Central memory CD4-positive, alpha-beta T cell (primary cell): ENCODE measurements around the gene MMD2.

Experiments used
- DNase-seq: peaks from one replicate; pipeline ENCODE4 v3.0.0; 2022

Gene MMD2

GRCh38 chr7:4866528-4867496 lies 92.2 kb downstream of the MMD2 start:
- DNase-seq, result no peak

GRCh38 chr7:4862156-4862555 lies 96.8 kb downstream of the MMD2 start:
- no peak for DNase-seq

- DNase-seq, result no peak
These were observed 97.3 kb downstream of the MMD2 start, which contains the start of gene PAPOLB for GRCh38 chr7:4861673-4862072. PAPOLB (minus strand) TSS chr7:4862030; CDS start chr7:4861810, 220 bp downstream.

GRCh38 chr7:4861227-4861626 lies 97.8 kb downstream of the MMD2 start:
- no peak for DNase-seq

GRCh38 chr7:4857189-4857588 lies 101.8 kb downstream of the MMD2 start:
- no peak for DNase-seq

GRCh38 chr7:4856336-4857057 lies 102.5 kb downstream of the MMD2 start:
- no peak for DNase-seq
